SK-N-SH treated with all-trans-retinoic acid at 6 μM for 48 hours (cell line): ENCODE measurements around the gene ZBTB34.

ENCODE experiments used
- ATAC-seq: fragments of 200-7000 bp; cut with Tn5 transposase; 3 replicates; pipeline ENCODE4 v1.9.1; 2020; ENCODE audit warnings: mild to moderate bottlenecking, moderate library complexity
- ARNTL ChIP-seq: fragments of 450-650 bp; formaldehyde crosslinking; IDR thresholded peaks from 2 replicates; pipeline ENCODE4 v1.5.0; 2020; ENCODE audit warnings: low read depth, mild to moderate bottlenecking, moderate library complexity, borderline replicate concordance
- BACH2 ChIP-seq: fragments of 250-450 bp; sonication (Bioruptor Pico); IDR thresholded peaks from 2 replicates; pipeline ENCODE4 v1.9.0; 2021; ENCODE audit warnings: mild to moderate bottlenecking, borderline replicate concordance
- CSDC2 ChIP-seq: fragments of 250-450 bp; sonication (Bioruptor Pico); IDR thresholded peaks from 2 replicates; pipeline ENCODE4 v1.5.0; 2020; ENCODE audit warnings: mild to moderate bottlenecking, moderate library complexity
- ESRRG ChIP-seq: fragments of 250-450 bp; sonication (Bioruptor Pico); IDR thresholded peaks from 2 replicates; pipeline ENCODE4 v1.6.1; 2021; ENCODE audit warnings: mild to moderate bottlenecking
- GLIS3 ChIP-seq: fragments of 250-450 bp; sonication (Bioruptor Pico); IDR thresholded peaks from 2 replicates; pipeline ENCODE4 v1.5.0; 2020; ENCODE audit warnings: mild to moderate bottlenecking, moderate library complexity
- ISL1 ChIP-seq: fragments of 250-450 bp; sonication (Bioruptor Pico); IDR thresholded peaks from 2 replicates; pipeline ENCODE4 v2.1.2; 2022; ENCODE audit warnings: mild to moderate bottlenecking, moderate library complexity
- OSR1 ChIP-seq: fragments of 250-450 bp; sonication (Bioruptor Pico); IDR thresholded peaks from 2 replicates; pipeline ENCODE4 v1.8.0; 2022; ENCODE audit warnings: moderate library complexity, mild to moderate bottlenecking, inconsistent platforms
- PPARA ChIP-seq: fragments of 250-450 bp; sonication (Bioruptor Pico); IDR thresholded peaks from 2 replicates; pipeline ENCODE4 v1.5.0; 2020; ENCODE audit warnings: mild to moderate bottlenecking, borderline replicate concordance
- RARB ChIP-seq: fragments of 250-450 bp; sonication (Bioruptor Pico); IDR thresholded peaks from 2 replicates; pipeline ENCODE4 v1.8.0; 2021; ENCODE audit warnings: mild to moderate bottlenecking, moderate library complexity
- SNAI2 ChIP-seq: fragments of 250-450 bp; sonication (Bioruptor Pico); IDR thresholded peaks from 2 replicates; pipeline ENCODE4 v1.5.0; 2020; ENCODE audit warnings: mild to moderate bottlenecking, moderate library complexity
- TCF4 ChIP-seq: fragments of 250-450 bp; sonication (Bioruptor Pico); IDR thresholded peaks from 2 replicates; pipeline ENCODE4 v1.8.0; 2021; ENCODE audit warnings: mild to moderate bottlenecking, moderate library complexity, borderline replicate concordance
- TOX ChIP-seq: fragments of 250-450 bp; sonication (Bioruptor Pico); IDR thresholded peaks from 2 replicates; pipeline ENCODE4 v1.8.0; 2021; ENCODE audit warnings: mild to moderate bottlenecking, moderate library complexity, borderline replicate concordance
- ZC3H10 ChIP-seq: fragments of 250-450 bp; sonication (Bioruptor Pico); IDR thresholded peaks from 2 replicates; pipeline ENCODE4 v1.5.1; 2021; ENCODE audit warnings: mild to moderate bottlenecking, moderate library complexity
- ZNF565 ChIP-seq: fragments of 450-650 bp; formaldehyde crosslinking; conservative IDR thresholded peaks from 2 replicates; pipeline ENCODE4 v1.5.0; 2020; ENCODE audit warnings: low read depth, mild to moderate bottlenecking, moderate library complexity
- ZNF70 ChIP-seq: fragments of 450-650 bp; formaldehyde crosslinking; IDR thresholded peaks from 2 replicates; pipeline ENCODE4 v1.5.0; 2020; ENCODE audit warnings: mild to moderate bottlenecking, moderate library complexity
- ZNF8 ChIP-seq: fragments of 450-650 bp; formaldehyde crosslinking; IDR thresholded peaks from 2 replicates; pipeline ENCODE4 v1.5.0; 2020; ENCODE audit warnings: mild to moderate bottlenecking, moderate library complexity
- TF ChIP-seq, protein P1 (sequence below): fragments of 250-450 bp; sonication (Bioruptor Pico); IDR thresholded peaks from 2 replicates; pipeline ENCODE4 v1.8.0; 2020; ENCODE audit warnings: mild to moderate bottlenecking, moderate library complexity, borderline replicate concordance
- TF ChIP-seq, protein P2 (sequence below): fragments of 250-450 bp; sonication (Bioruptor Pico); IDR thresholded peaks from 2 replicates; pipeline ENCODE4 v1.5.1; 2021; ENCODE audit warnings: mild to moderate bottlenecking, moderate library complexity
- TF ChIP-seq, protein P3 (sequence below): fragments of 250-450 bp; sonication (Bioruptor Pico); IDR thresholded peaks from 2 replicates; pipeline ENCODE4 v1.5.1; 2020; ENCODE audit warnings: low read depth, mild to moderate bottlenecking, moderate library complexity
- TF ChIP-seq, protein P4 (sequence below): fragments of 250-450 bp; sonication (Bioruptor Pico); IDR thresholded peaks from 2 replicates; pipeline ENCODE4 v1.5.0; 2020; ENCODE audit warnings: mild to moderate bottlenecking, moderate library complexity
- TF ChIP-seq, protein P5 (sequence below): fragments of 250-450 bp; sonication (Bioruptor Pico); IDR thresholded peaks from 2 replicates; pipeline ENCODE4 v1.8.0; 2021; ENCODE audit warnings: low read depth, mild to moderate bottlenecking, moderate library complexity, borderline replicate concordance

Gene ZBTB34

DNA sequence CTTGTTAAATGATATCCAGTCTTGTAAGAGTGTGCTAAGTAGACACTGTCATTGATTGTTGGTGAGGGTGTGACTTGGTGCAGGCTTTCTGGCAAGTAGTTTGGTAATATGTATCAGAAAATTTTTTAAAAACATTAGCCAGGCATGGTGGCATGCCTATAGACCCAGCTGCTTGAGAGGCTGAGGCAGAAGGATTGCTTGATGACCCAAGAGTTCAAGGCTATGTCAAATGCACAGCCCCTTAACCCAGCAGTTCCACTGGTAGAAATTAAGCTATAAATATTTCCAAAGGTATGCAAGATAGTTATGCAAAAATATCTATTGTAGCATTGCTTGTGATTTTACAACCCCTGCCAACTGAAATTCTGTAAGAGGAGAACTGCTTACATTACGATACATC, 31.4 kb upstream of the ZBTB34 start:
- peak; percentile 54 for ATAC-seq
- TF ChIP-seq CSDC2 (CRISPR knock-in tag) (no peak), ZNF8 (CRISPR knock-in tag) (no peak), ZC3H10 (CRISPR knock-in tag) (no peak), RARB (CRISPR knock-in tag) (no peak), TOX (CRISPR knock-in tag) (no peak), ZNF565 (no peak), TCF4 (CRISPR knock-in tag) (no peak), OSR1 (CRISPR knock-in tag) (no peak), GLIS3 (CRISPR knock-in tag) (no peak), ESRRG (CRISPR knock-in tag) (no peak), ISL1 (CRISPR knock-in tag) (no peak), PPARA (CRISPR knock-in tag) (no peak)
- TF ChIP-seq, protein P1, sequence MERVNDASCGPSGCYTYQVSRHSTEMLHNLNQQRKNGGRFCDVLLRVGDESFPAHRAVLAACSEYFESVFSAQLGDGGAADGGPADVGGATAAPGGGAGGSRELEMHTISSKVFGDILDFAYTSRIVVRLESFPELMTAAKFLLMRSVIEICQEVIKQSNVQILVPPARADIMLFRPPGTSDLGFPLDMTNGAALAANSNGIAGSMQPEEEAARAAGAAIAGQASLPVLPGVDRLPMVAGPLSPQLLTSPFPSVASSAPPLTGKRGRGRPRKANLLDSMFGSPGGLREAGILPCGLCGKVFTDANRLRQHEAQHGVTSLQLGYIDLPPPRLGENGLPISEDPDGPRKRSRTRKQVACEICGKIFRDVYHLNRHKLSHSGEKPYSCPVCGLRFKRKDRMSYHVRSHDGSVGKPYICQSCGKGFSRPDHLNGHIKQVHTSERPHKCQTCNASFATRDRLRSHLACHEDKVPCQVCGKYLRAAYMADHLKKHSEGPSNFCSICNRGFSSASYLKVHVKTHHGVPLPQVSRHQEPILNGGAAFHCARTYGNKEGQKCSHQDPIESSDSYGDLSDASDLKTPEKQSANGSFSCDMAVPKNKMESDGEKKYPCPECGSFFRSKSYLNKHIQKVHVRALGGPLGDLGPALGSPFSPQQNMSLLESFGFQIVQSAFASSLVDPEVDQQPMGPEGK (CRISPR knock-in tag), result no peak
- TF ChIP-seq, protein P2, sequence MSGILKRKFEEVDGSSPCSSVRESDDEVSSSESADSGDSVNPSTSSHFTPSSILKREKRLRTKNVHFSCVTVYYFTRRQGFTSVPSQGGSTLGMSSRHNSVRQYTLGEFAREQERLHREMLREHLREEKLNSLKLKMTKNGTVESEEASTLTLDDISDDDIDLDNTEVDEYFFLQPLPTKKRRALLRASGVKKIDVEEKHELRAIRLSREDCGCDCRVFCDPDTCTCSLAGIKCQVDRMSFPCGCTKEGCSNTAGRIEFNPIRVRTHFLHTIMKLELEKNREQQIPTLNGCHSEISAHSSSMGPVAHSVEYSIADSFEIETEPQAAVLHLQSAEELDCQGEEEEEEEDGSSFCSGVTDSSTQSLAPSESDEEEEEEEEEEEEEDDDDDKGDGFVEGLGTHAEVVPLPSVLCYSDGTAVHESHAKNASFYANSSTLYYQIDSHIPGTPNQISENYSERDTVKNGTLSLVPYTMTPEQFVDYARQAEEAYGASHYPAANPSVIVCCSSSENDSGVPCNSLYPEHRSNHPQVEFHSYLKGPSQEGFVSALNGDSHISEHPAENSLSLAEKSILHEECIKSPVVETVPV (CRISPR knock-in tag), result no peak
- TF ChIP-seq, protein P3, sequence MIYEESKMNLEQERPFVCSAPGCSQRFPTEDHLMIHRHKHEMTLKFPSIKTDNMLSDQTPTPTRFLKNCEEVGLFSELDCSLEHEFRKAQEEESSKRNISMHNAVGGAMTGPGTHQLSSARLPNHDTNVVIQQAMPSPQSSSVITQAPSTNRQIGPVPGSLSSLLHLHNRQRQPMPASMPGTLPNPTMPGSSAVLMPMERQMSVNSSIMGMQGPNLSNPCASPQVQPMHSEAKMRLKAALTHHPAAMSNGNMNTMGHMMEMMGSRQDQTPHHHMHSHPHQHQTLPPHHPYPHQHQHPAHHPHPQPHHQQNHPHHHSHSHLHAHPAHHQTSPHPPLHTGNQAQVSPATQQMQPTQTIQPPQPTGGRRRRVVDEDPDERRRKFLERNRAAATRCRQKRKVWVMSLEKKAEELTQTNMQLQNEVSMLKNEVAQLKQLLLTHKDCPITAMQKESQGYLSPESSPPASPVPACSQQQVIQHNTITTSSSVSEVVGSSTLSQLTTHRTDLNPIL (CRISPR knock-in tag), result no peak
- TF ChIP-seq, protein P4, sequence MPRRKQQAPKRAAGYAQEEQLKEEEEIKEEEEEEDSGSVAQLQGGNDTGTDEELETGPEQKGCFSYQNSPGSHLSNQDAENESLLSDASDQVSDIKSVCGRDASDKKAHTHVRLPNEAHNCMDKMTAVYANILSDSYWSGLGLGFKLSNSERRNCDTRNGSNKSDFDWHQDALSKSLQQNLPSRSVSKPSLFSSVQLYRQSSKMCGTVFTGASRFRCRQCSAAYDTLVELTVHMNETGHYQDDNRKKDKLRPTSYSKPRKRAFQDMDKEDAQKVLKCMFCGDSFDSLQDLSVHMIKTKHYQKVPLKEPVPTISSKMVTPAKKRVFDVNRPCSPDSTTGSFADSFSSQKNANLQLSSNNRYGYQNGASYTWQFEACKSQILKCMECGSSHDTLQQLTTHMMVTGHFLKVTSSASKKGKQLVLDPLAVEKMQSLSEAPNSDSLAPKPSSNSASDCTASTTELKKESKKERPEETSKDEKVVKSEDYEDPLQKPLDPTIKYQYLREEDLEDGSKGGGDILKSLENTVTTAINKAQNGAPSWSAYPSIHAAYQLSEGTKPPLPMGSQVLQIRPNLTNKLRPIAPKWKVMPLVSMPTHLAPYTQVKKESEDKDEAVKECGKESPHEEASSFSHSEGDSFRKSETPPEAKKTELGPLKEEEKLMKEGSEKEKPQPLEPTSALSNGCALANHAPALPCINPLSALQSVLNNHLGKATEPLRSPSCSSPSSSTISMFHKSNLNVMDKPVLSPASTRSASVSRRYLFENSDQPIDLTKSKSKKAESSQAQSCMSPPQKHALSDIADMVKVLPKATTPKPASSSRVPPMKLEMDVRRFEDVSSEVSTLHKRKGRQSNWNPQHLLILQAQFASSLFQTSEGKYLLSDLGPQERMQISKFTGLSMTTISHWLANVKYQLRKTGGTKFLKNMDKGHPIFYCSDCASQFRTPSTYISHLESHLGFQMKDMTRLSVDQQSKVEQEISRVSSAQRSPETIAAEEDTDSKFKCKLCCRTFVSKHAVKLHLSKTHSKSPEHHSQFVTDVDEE (CRISPR knock-in tag), result no peak
- TF ChIP-seq, protein P5, sequence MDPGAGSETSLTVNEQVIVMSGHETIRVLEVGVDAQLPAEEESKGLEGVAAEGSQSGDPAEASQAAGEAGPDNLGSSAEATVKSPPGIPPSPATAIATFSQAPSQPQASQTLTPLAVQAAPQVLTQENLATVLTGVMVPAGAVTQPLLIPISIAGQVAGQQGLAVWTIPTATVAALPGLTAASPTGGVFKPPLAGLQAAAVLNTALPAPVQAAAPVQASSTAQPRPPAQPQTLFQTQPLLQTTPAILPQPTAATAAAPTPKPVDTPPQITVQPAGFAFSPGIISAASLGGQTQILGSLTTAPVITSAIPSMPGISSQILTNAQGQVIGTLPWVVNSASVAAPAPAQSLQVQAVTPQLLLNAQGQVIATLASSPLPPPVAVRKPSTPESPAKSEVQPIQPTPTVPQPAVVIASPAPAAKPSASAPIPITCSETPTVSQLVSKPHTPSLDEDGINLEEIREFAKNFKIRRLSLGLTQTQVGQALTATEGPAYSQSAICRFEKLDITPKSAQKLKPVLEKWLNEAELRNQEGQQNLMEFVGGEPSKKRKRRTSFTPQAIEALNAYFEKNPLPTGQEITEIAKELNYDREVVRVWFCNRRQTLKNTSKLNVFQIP (CRISPR knock-in tag), result no peak

DNA sequence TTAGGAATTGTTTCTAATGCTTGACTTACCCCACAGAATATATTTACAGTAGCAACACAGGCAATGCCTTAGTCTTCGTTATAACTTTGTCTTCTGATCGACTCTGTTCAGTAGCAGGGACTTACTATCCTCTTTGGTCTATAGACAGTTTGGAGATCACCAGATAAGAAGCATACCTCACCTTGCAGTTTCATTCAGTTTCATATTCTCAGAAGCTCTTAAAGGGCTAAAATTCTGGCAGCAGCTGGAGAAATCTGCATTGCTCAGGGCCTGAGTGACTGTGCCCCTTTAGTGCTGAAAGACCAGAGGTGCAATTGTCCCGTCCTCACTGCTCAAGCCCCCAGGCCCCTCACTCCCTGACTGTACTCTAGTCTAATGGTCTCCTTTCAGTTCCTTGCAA, 29.6 kb upstream of the ZBTB34 start:
- no peak for TF ChIP-seq OSR1 (CRISPR knock-in tag)
- no peak for TF ChIP-seq ARNTL (CRISPR knock-in tag)
- no peak for TF ChIP-seq SNAI2 (CRISPR knock-in tag)
- no peak for TF ChIP-seq PPARA (CRISPR knock-in tag)
- no peak for TF ChIP-seq BACH2 (CRISPR knock-in tag)
- TF ChIP-seq, protein P4 (CRISPR knock-in tag), result no peak
- TF ChIP-seq, protein P5 (CRISPR knock-in tag), result no peak
- TF ChIP-seq ZNF70 (CRISPR knock-in tag), result no peak
- no peak for TF ChIP-seq TCF4 (CRISPR knock-in tag)
- TF ChIP-seq, protein P3 (CRISPR knock-in tag), result no peak
- TF ChIP-seq, all 23 proteins: peak for 0
- ATAC-seq, result no peak
